GM10266 (cell line): ENCODE results near the gene SCAANT1.

Source experiments
- DNase-seq: peaks from one replicate; pipeline ENCODE4 v3.0.0; 2012; ENCODE audit errors: extremely low spot score
- TF ChIP-seq, protein P1 (sequence below): IDR thresholded peaks from 2 replicates; pipeline ENCODE4 v1.5.1; 2012; ENCODE audit warnings: mild to moderate bottlenecking, low read depth; ENCODE audit not compliant: control insufficient read depth, insufficient read depth; ENCODE audit errors: missing control alignments

SCAANT1 gene

GRCh38 chr3:63922491-63923199, 10.5 kb upstream of the SCAANT1 start:
- no peak for DNase-seq
- TF ChIP-seq, protein P1, sequence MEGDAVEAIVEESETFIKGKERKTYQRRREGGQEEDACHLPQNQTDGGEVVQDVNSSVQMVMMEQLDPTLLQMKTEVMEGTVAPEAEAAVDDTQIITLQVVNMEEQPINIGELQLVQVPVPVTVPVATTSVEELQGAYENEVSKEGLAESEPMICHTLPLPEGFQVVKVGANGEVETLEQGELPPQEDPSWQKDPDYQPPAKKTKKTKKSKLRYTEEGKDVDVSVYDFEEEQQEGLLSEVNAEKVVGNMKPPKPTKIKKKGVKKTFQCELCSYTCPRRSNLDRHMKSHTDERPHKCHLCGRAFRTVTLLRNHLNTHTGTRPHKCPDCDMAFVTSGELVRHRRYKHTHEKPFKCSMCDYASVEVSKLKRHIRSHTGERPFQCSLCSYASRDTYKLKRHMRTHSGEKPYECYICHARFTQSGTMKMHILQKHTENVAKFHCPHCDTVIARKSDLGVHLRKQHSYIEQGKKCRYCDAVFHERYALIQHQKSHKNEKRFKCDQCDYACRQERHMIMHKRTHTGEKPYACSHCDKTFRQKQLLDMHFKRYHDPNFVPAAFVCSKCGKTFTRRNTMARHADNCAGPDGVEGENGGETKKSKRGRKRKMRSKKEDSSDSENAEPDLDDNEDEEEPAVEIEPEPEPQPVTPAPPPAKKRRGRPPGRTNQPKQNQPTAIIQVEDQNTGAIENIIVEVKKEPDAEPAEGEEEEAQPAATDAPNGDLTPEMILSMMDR, result no peak

GRCh38 chr3:63921741-63922482, 9.7 kb upstream of the SCAANT1 start:
- TF ChIP-seq, protein P1, result no peak
- DNase-seq, result peak; percentile 35

GRCh38 chr3:63920001-63920400, 7.8 kb upstream of the SCAANT1 start:
- no peak for DNase-seq

GRCh38 chr3:63918321-63918720, 6.1 kb upstream of the SCAANT1 start:
- TF ChIP-seq, protein P1, result no peak
- no peak for DNase-seq

More at GRCh38 chr3:63920001-63920400, 7.8 kb upstream of the SCAANT1 start:
- TF ChIP-seq, protein P1, result no peak

- TF ChIP-seq, protein P1, result no peak
- no peak for DNase-seq
Observed at GRCh38 chr3:63914312-63914711, 2.1 kb upstream of the SCAANT1 start.

GRCh38 chr3:63912768-63913588, 795 bp upstream of the SCAANT1 start:
- peak; percentile 64 for DNase-seq
- TF ChIP-seq, protein P1, result no peak
